NB4 (cell line): ENCODE measurements around the gene BORCS6.

Experiments used
- CTCF ChIP-seq: IDR thresholded peaks from one replicate; pipeline ENCODE4 v1.5.1; 2012; ENCODE audit warnings: low read depth, low read length
- MAX ChIP-seq: IDR thresholded peaks from 2 replicates; pipeline ENCODE4 v1.6.1; 2011; ENCODE audit warnings: low read depth, low read length

GRCh38 chr17:8237886-8238285 lies 47.9 kb upstream of the BORCS6 start:
- no peak for TF ChIP-seq MAX
- no peak for TF ChIP-seq CTCF
